ENCODE data around the gene ARFRP1. TPM values are rescaled to one million over a fixed set of nuclear protein-coding genes. Genes with fewer than 3 reads are reported as not detected.
A peak's percentile ranks its signal among the peaks of the same experiment; 100 is the strongest.

Gene ARFRP1
- total RNA-seq, 1 experiment from 2014 or later = 65.4 TPM

- TF ChIP-seq CTCF (IDR thresholded peaks at IDR 0.05; ENCODE audit: unreplicated experiment) = no peak
- no TSS peak for BruUV-seq (replicated peaks)
- intact Hi-C loops (cut with micrococcal nuclease) = no loop called here
- POLR2A ChIA-PET = interaction anchor here (0.6 to 2.9 kb wide), 9 partner anchors 13 to 269 kb away, joined by 3 to 13 read pairs (median 4); partner anchors contain the start of genes SAMD10, SLC2A4RG and TPD52L2
- no peak for DNase-seq (ENCODE audit: unreplicated experiment)
- Mint-ChIP-seq H3K4me1 (ENCODE audit: insufficient read depth, unreplicated experiment) (peaks cover 4% of the 10 kb centered on the region), H3K9me3 (ENCODE audit: unreplicated experiment) (peaks cover 7% of the 10 kb centered on the region), H3K4me3 (ENCODE audit: unreplicated experiment) (no peak overlapping the region), H3K36me3 (ENCODE audit: insufficient read depth, unreplicated experiment) (peaks cover 83% of the 10 kb centered on the region), H3K27me3 (ENCODE audit: insufficient read depth, unreplicated experiment) (no peaks in the 10 kb centered on the region), H3K27ac (ENCODE audit: low read depth, unreplicated experiment) (no peak overlapping the region)
- CTCF ChIA-PET = interaction anchor here (0.7 kb wide), 2 partner anchors 58 to 153 kb away, joined by 3 to 4 read pairs; no protein-coding TSS in a partner anchor
These were observed 3.4 kb upstream of the ARFRP1 start for GRCh38 chr20:63711085-63711645.

DNA sequence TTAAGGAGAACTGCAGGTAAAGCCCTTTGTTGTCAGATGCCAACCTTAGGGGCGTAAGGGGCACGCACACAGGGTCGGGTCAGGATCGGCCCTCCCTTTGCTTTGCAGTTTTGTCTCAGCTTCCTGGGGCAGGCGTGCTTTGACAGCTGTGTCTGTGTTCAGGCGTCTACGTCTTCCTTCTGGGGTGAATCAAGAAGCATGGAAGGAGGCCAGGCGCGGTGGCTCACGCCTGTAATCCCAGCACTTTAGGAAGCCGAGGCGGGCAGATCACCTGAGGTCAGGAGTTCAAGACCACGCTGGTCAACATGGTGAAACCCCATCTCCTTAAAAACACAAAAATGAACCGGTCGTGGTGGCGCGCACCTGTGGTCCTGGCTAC is 1.4 kb upstream of the ARFRP1 start:
- ChIA-PET CTCF (interaction anchor here (0.6 to 1.4 kb wide), 5 partner anchors 12 to 227 kb away, joined by 3 to 6 read pairs (median 3); partner anchors contain the start of gene PTK6), POLR2A (interaction anchor here (1.0 to 4.2 kb wide), 7 partner anchors 12 to 126 kb away, joined by 3 to 79 read pairs (median 23); partner anchors contain the start of genes GMEB2, LIME1, RTEL1 and SLC2A4RG)
- DNase-seq (ENCODE audit: unreplicated experiment) = no peak
- Mint-ChIP-seq H3K27ac (ENCODE audit: low read depth, unreplicated experiment) (no peak overlapping the region), H3K36me3 (ENCODE audit: insufficient read depth, unreplicated experiment) (peaks cover 70% of the 10 kb centered on the region), H3K9me3 (ENCODE audit: unreplicated experiment) (peaks cover 7% of the 10 kb centered on the region), H3K27me3 (ENCODE audit: insufficient read depth, unreplicated experiment) (no peaks in the 10 kb centered on the region), H3K4me3 (ENCODE audit: unreplicated experiment) (peak overlapping the region; percentile 86), H3K4me1 (ENCODE audit: insufficient read depth, unreplicated experiment) (peaks cover 4% of the 10 kb centered on the region)
- TF ChIP-seq CTCF (IDR thresholded peaks at IDR 0.05; ENCODE audit: unreplicated experiment) = no peak
- no TSS peak for BruUV-seq (replicated peaks)
- intact Hi-C loops (cut with micrococcal nuclease) = loop anchor here (5.0 kb wide), 2 partner anchors 248 to 263 kb away; partner anchors contain the start of gene UCKL1

DNA sequence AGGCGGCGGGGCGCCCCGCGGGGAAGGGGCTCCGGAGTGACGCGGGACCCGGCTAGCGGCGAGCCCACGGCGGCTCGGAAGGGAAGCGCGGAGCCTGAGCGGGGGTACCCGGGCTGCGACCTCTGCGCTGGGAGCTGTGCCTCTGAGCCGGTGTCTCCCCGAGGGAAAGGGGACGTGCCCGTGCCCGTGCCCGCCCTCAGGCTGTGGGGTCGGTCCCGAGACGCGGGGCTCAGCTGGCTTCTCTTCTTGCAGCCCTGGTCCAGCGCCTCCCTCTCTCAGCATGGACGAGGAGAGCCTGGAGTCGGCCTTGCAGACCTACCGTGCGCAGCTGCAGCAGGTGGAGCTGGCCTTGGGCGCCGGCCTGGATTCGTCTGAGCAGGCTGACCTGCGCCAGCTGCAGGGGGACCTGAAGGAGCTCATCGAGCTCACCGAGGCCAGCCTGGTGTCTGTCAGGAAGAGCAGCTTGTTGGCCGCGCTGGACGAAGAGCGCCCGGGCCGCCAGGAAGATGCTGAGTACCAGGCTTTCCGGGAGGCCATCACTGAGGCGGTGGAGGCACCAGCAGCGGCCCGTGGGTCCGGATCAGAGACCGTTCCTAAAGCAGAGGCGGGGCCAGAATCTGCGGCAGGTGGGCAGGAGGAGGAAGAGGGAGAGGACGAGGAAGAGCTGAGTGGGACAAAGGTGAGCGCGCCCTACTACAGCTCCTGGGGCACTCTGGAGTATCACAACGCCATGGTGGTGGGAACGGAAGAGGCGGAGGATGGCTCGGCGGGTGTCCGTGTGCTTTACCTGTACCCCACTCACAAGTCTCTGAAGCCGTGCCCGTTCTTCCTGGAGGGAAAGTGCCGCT is 749 bp upstream of the ARFRP1 start:
- no peaks in the 10 kb centered on the region for H3K27me3 Mint-ChIP-seq (ENCODE audit: insufficient read depth, unreplicated experiment)
- H3K4me1 Mint-ChIP-seq (ENCODE audit: insufficient read depth, unreplicated experiment) = peaks cover 4% of the 10 kb centered on the region
- intact Hi-C loops (cut with micrococcal nuclease) = loop anchor here (5.0 kb wide), 2 partner anchors 249 to 264 kb away; partner anchors contain the start of gene UCKL1
- peaks cover 64% of the 10 kb centered on the region for H3K36me3 Mint-ChIP-seq (ENCODE audit: insufficient read depth, unreplicated experiment)
- H3K4me3 Mint-ChIP-seq (ENCODE audit: unreplicated experiment) = peak overlapping the region; percentile 86
- TSS peak; percentile 30 for BruUV-seq (replicated peaks)
- no peak for DNase-seq (ENCODE audit: unreplicated experiment)
- no peak for TF ChIP-seq CTCF (IDR thresholded peaks at IDR 0.05; ENCODE audit: unreplicated experiment)
- POLR2A ChIA-PET = interaction anchor here (0.7 to 4.2 kb wide), 31 partner anchors 9 to 411 kb away, joined by 3 to 79 read pairs (median 6); partner anchors contain the start of genes GMEB2, LIME1, PPDPF and PRPF6
- CTCF ChIA-PET = interaction anchor here (0.6 to 2.7 kb wide), 11 partner anchors 10 to 265 kb away, joined by 3 to 9 read pairs (median 3); partner anchors contain the start of genes GMEB2 and PTK6
- H3K27ac Mint-ChIP-seq (ENCODE audit: low read depth, unreplicated experiment) = peak overlapping the region; percentile 61
- H3K9me3 Mint-ChIP-seq (ENCODE audit: unreplicated experiment) = peaks cover 7% of the 10 kb centered on the region

Data from MCF 10A (cell line).